GM10847 (cell line): ENCODE results near the gene KLHL15.

ENCODE experiments used
- POLR2A ChIP-seq: IDR thresholded peaks from 2 replicates; pipeline ENCODE4 v1.6.1; 2011; ENCODE audit not compliant: insufficient read length; ENCODE audit errors: extremely low read depth

KLHL15 gene

DNA sequence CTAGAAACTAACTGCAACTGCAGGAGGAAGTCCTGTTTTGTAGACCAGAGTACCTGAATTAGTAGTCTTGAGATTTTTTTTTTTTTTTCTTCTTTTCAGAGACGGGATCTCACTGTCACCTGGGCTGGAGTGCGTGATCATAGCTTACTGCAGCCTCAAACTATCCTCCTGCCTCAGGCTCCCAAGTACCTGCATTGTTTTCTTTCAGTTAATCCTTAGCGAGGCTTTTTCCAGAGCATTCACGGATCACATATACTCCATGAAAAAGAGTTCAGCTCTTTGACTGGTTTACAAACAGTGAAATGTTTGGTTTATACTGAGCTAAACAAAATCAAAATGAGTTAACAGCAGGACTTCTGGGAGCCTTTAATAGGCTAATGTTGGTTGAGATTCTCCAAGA, 45.8 kb downstream of the KLHL15 start:
- no peak for TF ChIP-seq POLR2A

GRCh38 chrX:23980011-23980441, 47.0 kb downstream of the KLHL15 start:
- no peak for TF ChIP-seq POLR2A

DNA sequence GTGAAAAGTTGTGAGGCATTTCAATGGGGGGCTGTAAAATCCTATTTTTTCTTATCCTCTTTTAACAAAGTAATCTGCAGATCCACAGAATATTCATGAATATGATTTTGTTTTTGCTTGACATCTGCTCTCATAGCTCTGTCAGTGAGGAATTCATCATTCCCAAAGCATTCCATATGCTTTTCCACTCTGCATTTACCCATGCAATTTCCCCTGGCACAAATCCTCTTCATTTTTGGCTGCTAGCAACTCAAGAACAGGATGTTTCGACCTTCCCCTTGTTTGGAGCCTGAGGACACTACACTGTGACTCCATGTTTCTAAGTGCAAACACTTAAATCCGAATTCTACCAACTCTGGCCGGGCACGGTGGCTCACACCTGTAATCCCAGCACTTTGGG, 48.5 kb downstream of the KLHL15 start:
- TF ChIP-seq POLR2A, result no peak

- no peak for TF ChIP-seq POLR2A
Observed at GRCh38 chrX:23964191-23964590, 62.8 kb downstream of the KLHL15 start.

GRCh38 chrX:23959781-23960180, 67.2 kb downstream of the KLHL15 start:
- no peak for TF ChIP-seq POLR2A

DNA sequence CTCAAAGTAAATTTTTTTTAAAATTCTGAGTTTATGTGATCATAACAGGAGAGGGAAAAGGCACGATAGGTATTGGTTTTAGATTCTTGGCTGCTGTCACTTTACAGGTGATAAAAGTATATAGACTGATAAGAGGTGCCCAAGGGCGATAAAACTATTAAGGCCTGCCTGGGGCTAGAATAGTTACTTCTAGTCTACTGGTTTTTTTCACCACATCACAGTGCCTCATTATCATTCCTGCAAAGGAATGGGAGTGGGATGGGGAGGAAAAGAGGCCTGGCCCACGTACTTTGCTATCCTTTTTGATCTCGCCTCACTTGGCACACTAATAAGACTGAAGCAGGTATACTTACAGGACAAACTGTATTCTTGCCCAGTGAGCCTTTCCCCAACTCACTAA, 72.6 kb downstream of the KLHL15 start:
- TF ChIP-seq POLR2A, result no peak

DNA sequence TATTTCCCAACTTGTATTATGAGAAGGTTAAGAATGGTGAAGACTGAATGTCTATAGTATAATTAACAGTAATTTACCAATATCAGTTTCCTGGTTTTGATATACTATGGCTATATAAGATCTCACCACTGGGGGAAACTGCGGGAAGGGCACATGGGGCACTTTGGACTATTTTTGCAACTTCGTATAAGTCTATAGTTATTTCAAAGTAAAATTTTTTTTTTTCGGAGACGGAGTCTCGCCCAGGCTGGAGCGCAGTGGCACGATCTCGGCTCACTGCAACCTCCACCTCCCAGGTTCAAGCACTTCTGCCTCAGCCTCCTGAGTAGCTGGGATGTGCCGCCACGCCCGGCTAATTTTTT, 73.1 kb downstream of the KLHL15 start:
- TF ChIP-seq POLR2A, result no peak

DNA sequence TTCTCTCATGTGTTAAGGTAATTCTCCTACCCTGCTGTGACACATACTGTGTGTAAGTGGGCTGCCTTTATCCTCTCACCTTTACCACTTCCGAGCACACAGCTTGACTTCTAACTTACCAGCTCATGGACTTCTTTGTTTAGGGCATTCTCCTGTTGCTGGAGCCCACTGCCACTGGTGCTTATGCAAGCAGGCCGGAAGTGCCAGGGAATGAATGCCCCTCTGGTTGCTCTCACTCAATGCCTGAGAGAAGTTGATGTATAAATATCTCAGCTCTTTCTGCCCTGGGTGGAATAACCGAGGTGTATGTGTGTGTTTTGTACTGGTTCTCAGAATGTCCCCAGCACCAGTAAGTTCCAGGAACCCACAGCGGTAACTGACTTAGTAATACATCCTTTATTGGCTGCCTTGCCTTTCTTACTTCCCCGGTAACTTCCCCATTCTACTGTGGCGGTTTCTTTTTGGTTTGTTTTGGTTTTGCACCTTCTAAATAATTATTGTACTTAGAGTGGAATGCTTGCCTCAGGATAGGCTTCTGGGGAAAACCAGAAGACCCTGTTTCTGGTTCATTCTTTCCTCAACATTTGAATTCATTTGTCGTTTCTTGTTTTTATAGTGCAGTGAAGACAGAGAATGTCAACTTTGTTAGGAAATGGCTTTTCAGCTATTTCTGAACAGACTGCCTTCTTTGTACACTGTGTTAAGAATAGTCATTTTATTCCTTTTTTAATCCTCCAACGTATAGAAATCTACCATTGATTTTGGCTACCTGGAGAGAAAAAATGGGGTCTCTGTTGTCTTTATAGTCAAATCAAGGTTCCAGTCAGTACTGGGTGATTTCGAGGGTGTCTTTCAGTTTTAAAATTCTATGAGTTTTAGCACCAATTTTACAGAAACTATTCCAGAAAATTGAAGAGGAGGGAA, 73.7 kb downstream of the KLHL15 start:
- TF ChIP-seq POLR2A, result no peak

- TF ChIP-seq POLR2A, result no peak
Observed at GRCh38 chrX:23952391-23952790, 74.6 kb downstream of the KLHL15 start.

GRCh38 chrX:23945206-23945605, 81.8 kb downstream of the KLHL15 start:
- TF ChIP-seq POLR2A, result no peak

DNA sequence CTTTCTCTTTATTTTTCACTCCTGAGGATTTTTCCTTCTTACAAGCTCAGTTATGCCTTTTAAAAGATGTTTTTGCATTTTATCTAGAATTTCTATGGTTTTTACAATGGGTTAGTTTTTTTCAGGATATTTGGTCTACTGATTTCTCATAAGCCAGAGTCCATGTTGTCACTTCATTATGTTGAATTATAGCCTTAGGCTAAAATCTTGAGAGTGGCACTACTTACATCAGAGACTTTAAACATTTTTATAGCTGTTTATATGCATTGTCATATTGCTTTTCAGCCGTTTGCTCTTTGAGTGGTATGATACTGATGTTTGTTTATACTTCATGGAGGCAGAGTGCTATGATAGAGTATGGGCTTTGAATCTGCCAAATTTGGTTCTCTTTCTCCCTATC, 82.8 kb downstream of the KLHL15 start:
- no peak for TF ChIP-seq POLR2A

- TF ChIP-seq POLR2A, result no peak
Observed at GRCh38 chrX:23939203-23939602, 87.8 kb downstream of the KLHL15 start.

GRCh38 chrX:23938690-23939089, 88.3 kb downstream of the KLHL15 start:
- no peak for TF ChIP-seq POLR2A

DNA sequence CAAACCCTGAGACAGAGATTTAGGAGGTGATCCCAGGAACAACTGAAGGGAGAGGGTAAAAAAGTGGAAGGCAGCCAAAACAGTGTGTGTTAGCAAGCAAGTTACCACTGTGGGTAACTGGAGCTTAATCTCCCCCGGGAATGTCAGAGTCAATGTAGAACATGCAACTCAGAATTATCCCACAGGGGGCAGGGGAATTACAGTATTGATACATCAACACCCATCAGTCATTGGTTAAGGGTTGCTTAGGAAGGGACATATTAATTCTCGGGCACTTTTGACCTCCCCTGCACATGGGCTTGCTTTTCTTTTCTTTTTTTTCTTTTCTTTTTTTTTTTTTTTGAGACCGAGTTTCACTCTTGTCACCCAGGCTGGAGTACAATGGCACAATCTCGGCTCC, 89.9 kb downstream of the KLHL15 start:
- no peak for TF ChIP-seq POLR2A

GRCh38 chrX:23936180-23936579, 90.8 kb downstream of the KLHL15 start:
- TF ChIP-seq POLR2A, result no peak

GRCh38 chrX:23935106-23935505, 91.9 kb downstream of the KLHL15 start:
- no peak for TF ChIP-seq POLR2A
